Neural progenitor cell (in vitro differentiated cells): Measurements from ENCODE around the gene GJB2. TPM values are rescaled to one million over a fixed set of nuclear protein-coding genes. Genes with fewer than 3 reads are reported as not detected.
"Not testable (repeated sequence)": the region's sequence is repeated elsewhere in the genome, so short reads cannot be mapped to it uniquely, and the experiment has no call there.

ENCODE experiments used
- DNase-seq: peaks from one replicate; pipeline ENCODE4 v3.0.0-alpha.2; 2016; ENCODE audit warnings: low spot score
- H2AFZ ChIP-seq: fragments of 200-600 bp; sonication (generic); replicated peaks from 2 replicates; pipeline ENCODE4 v1.6.1; 2016; ENCODE audit warnings: antibody characterized with exemption
- H3F3A ChIP-seq: fragments of 200-600 bp; sonication (generic); 2 replicates; pipeline ENCODE4 v1.6.1; 2016; ENCODE audit warnings: antibody characterized with exemption, low read depth
- H3K27ac ChIP-seq: fragments of 200-600 bp; sonication (generic); 2 replicates; pipeline ENCODE4 v1.5.1; 2016; ENCODE audit warnings: mild to moderate bottlenecking
- H3K27me3 ChIP-seq: fragments of 200-600 bp; sonication (generic); 2 replicates; pipeline ENCODE4 v1.6.1; 2016; ENCODE audit warnings: mild to moderate bottlenecking, moderate library complexity
- H3K36me3 ChIP-seq: fragments of 200-600 bp; sonication (generic); 2 replicates; pipeline ENCODE4 v1.5.1; 2016
- H3K4me1 ChIP-seq: fragments of 200-600 bp; sonication (generic); 2 replicates; pipeline ENCODE4 v1.6.1; 2016; ENCODE audit warnings: mixed run types
- H3K4me2 ChIP-seq: fragments of 200-600 bp; sonication (generic); 2 replicates; pipeline ENCODE4 v1.6.1; 2016
- H3K4me3 ChIP-seq: fragments of 200-600 bp; sonication (generic); 2 replicates; pipeline ENCODE4 v1.5.1; 2016
- H3K79me2 ChIP-seq: fragments of 200-600 bp; sonication (generic); 2 replicates; pipeline ENCODE4 v1.6.1; 2016; ENCODE audit warnings: low read depth
- H3K9ac ChIP-seq: fragments of 200-600 bp; sonication (generic); 2 replicates; pipeline ENCODE4 v1.6.1; 2016
- H3K9me3 ChIP-seq: fragments of 200-600 bp; sonication (generic); 2 replicates; pipeline ENCODE4 v1.5.1; 2016; ENCODE audit warnings: low read depth
- H4K20me1 ChIP-seq: fragments of 200-600 bp; sonication (generic); 2 replicates; pipeline ENCODE4 v1.6.1; 2016; ENCODE audit warnings: low read depth
- H3K27ac Mint-ChIP-seq: 3 replicates; pipeline ENCODE4 v1.8.0; 2021; ENCODE audit warnings: mixed read lengths
- H3K27me3 Mint-ChIP-seq: 2 replicates; pipeline ENCODE4 v1.8.0; 2022; ENCODE audit warnings: low read depth, mild to moderate bottlenecking, inconsistent platforms, moderate library complexity, mixed read lengths; ENCODE audit not compliant: insufficient read depth
- H3K36me3 Mint-ChIP-seq: 3 replicates; pipeline ENCODE4 v1.8.0; 2021; ENCODE audit warnings: mixed read lengths
- H3K4me1 Mint-ChIP-seq: 3 replicates; pipeline ENCODE4 v1.8.0; 2021; ENCODE audit warnings: mixed read lengths
- H3K4me3 Mint-ChIP-seq: 3 replicates; pipeline ENCODE4 v1.8.0; 2021; ENCODE audit warnings: mild to moderate bottlenecking, moderate library complexity, mixed read lengths
- H3K9me3 Mint-ChIP-seq: 3 replicates; pipeline ENCODE4 v1.8.0; 2020; ENCODE audit warnings: mixed read lengths
- EZH2 ChIP-seq: fragments of 200-600 bp; sonication (generic); IDR thresholded peaks from 2 replicates; pipeline ENCODE4 v1.6.1; 2017; ENCODE audit warnings: antibody characterized with exemption, mild to moderate bottlenecking, moderate library complexity
- EZH2phosphoT487 ChIP-seq: fragments of 200-600 bp; sonication (generic); IDR thresholded peaks from 2 replicates; pipeline ENCODE4 v1.6.1; 2017; ENCODE audit warnings: antibody characterized with exemption
- total RNA-seq: library from RNA; depleted of rRNA; stranded (reverse); fragments of >200 nt; gene quantifications from 2 replicates; pipeline ENCODE4 v1.2.3, GENCODE V29; 2015; ENCODE audit warnings: low replicate concordance
- TF ChIP-seq, protein P1 (sequence below): fragments of 200-600 bp; sonication (generic); IDR thresholded peaks from 2 replicates; pipeline ENCODE4 v1.5.1; 2017; ENCODE audit warnings: antibody characterized with exemption, mild to moderate bottlenecking

GJB2 gene
- total RNA-seq, 1 donor from 2014 or later, result not detected

GRCh38 chr13:20159646-20160305 is 33.0 kb downstream of the GJB2 start:
- TF ChIP-seq EZH2, result peak; percentile 52
- TF ChIP-seq, protein P1, sequence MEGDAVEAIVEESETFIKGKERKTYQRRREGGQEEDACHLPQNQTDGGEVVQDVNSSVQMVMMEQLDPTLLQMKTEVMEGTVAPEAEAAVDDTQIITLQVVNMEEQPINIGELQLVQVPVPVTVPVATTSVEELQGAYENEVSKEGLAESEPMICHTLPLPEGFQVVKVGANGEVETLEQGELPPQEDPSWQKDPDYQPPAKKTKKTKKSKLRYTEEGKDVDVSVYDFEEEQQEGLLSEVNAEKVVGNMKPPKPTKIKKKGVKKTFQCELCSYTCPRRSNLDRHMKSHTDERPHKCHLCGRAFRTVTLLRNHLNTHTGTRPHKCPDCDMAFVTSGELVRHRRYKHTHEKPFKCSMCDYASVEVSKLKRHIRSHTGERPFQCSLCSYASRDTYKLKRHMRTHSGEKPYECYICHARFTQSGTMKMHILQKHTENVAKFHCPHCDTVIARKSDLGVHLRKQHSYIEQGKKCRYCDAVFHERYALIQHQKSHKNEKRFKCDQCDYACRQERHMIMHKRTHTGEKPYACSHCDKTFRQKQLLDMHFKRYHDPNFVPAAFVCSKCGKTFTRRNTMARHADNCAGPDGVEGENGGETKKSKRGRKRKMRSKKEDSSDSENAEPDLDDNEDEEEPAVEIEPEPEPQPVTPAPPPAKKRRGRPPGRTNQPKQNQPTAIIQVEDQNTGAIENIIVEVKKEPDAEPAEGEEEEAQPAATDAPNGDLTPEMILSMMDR, result no peak
- H3K4me3 ChIP-seq, result peak overlapping the region; percentile 61
- H3K79me2 ChIP-seq, result no peaks in the 10 kb centered on the region
- Mint-ChIP-seq H3K36me3 (no peaks in the 10 kb centered on the region), H3K9me3 (no peaks in the 10 kb centered on the region), H3K27ac (no peak overlapping the region), H3K4me3 (peak overlapping the region; percentile 87), H3K4me1 (peaks cover 12% of the 10 kb centered on the region), H3K27me3 (peaks cover 53% of the 10 kb centered on the region)
- H2AFZ ChIP-seq, result peak overlapping the region; percentile 90
- peaks cover 73% of the 10 kb centered on the region for H3K27me3 ChIP-seq
- peak overlapping the region; percentile 96 for H3K4me2 ChIP-seq
- H3K9me3 ChIP-seq, result no peaks in the 10 kb centered on the region
- DNase-seq, result peak; percentile 51
- no peaks in the 10 kb centered on the region for H3K36me3 ChIP-seq
- no peak overlapping the region for H3K9ac ChIP-seq
- H4K20me1 ChIP-seq, result peaks cover 5% of the 10 kb centered on the region
- peaks cover 18% of the 10 kb centered on the region for H3K4me1 ChIP-seq
- H3F3A ChIP-seq, result peaks cover 47% of the 10 kb centered on the region
- no peak overlapping the region for H3K27ac ChIP-seq

DNA sequence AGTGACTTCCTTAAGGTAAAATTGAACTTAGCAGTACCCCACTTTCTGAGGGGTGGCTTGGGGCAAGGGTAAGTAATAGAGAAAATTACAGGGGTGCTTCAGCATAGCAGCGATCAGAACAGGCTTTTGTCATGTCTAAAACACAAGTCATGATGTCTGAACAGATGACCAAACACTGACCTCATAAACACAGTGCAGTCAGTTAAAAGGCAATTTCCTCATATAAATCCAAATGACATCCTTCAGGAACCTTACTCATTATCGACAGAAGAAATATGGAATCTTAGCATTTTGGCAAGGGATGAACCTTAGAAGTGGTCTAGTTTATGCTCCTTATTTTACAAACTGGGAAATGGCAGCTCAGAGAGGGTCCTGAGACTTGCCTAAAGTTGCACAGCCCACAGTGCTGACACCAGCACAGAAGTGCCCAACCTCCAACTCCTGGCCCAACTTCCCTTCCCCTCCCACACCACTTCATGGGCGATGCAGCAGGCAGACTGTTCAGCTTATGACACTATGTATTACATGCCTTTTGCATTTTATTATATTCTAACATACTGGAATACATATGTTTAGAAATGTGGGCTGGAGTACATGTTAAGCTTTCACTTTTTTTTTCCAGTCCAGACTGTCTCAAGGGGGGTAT is 35.5 kb downstream of the GJB2 start:
- H3K27me3 ChIP-seq, result peaks cover 58% of the 10 kb centered on the region
- Mint-ChIP-seq H3K36me3 (no peaks in the 10 kb centered on the region), H3K27ac (no peak overlapping the region), H3K4me1 (peaks cover 12% of the 10 kb centered on the region), H3K9me3 (peaks cover 2% of the 10 kb centered on the region), H3K4me3 (no peak overlapping the region), H3K27me3 (peaks cover 39% of the 10 kb centered on the region)
- H3K36me3 ChIP-seq, result no peaks in the 10 kb centered on the region
- no peaks in the 10 kb centered on the region for H3K79me2 ChIP-seq
- H3K4me1 ChIP-seq, result peaks cover 18% of the 10 kb centered on the region
- no peak overlapping the region for H3K27ac ChIP-seq
- TF ChIP-seq EZH2 (no peak), EZH2phosphoT487 (no peak)
- TF ChIP-seq, protein P1, result no peak
- peaks cover 40% of the 10 kb centered on the region for H3F3A ChIP-seq
- no peak overlapping the region for H2AFZ ChIP-seq
- H4K20me1 ChIP-seq, result peaks cover 5% of the 10 kb centered on the region
- no peak overlapping the region for H3K9ac ChIP-seq
- H3K4me2 ChIP-seq, result no peak overlapping the region
- no peaks in the 10 kb centered on the region for H3K9me3 ChIP-seq
- H3K4me3 ChIP-seq, result no peak overlapping the region
- no peak for DNase-seq

DNA sequence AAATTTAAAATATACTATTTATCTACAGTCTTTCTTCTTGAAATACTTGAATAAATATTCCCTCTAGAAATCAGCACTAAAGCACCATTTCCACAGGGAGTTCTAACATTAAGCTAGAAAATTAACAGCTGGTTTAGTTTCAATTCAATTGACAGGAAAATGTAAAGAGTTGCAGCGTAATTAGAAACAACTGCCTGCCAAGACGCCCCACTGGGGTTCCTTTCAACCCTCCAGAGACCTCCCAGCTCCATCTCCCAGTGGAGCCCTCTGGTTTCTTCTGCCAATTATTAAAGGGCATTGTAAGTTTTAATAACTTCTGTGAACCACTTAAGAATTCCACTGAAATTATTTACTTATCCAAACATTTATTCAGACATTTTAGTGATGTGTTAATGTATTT is 36.0 kb downstream of the GJB2 start:
- no peak overlapping the region for H3K4me3 Mint-ChIP-seq
- Histone ChIP-seq H4K20me1 (peaks cover 5% of the 10 kb centered on the region), H2AFZ (no peak overlapping the region), H3K4me3 (no peak overlapping the region), H3K9ac (no peak overlapping the region), H3K4me1 (peaks cover 18% of the 10 kb centered on the region), H3K9me3 (no peaks in the 10 kb centered on the region), H3K4me2 (no peak overlapping the region), H3F3A (peaks cover 35% of the 10 kb centered on the region), H3K27me3 (peaks cover 52% of the 10 kb centered on the region), H3K27ac (no peak overlapping the region), H3K36me3 (no peaks in the 10 kb centered on the region), H3K79me2 (no peaks in the 10 kb centered on the region)
- no peak overlapping the region for H3K27ac Mint-ChIP-seq
- H3K9me3 Mint-ChIP-seq, result peaks cover 2% of the 10 kb centered on the region
- peaks cover 12% of the 10 kb centered on the region for H3K4me1 Mint-ChIP-seq
- DNase-seq, result peak; percentile 55
- H3K27me3 Mint-ChIP-seq, result peaks cover 34% of the 10 kb centered on the region
- TF ChIP-seq EZH2, result no peak
- no peak for TF ChIP-seq EZH2phosphoT487
- no peaks in the 10 kb centered on the region for H3K36me3 Mint-ChIP-seq

DNA sequence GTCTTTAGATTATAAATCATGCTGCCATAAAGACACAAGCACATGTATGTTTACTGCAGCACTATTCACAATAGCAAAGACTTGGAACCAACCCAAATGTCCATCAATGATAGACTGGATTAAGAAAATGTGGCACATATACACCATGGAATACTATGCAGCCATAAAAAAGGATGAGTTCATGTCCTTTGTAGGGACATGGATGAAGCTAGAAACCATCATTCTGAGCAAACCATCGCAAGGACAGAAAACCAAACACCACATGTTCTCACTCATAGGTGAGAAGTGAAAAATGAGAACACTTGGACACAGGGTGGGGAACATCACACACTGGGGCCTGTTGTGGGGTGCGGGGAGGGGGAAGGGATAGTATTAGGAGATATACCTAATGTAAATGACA is 39.4 kb downstream of the GJB2 start:
- H3K36me3 ChIP-seq, result not testable (repeated sequence)

More for the DNA sequence above, 39.4 kb downstream of the GJB2 start:
- not testable (repeated sequence) for H3K9me3 ChIP-seq, H3K4me2 ChIP-seq, H3K4me3 ChIP-seq, H2AFZ ChIP-seq, H4K20me1 ChIP-seq, H3K4me3 Mint-ChIP-seq, DNase-seq, H3K9me3 Mint-ChIP-seq, H3K36me3 Mint-ChIP-seq, H3K27ac ChIP-seq, H3K27ac Mint-ChIP-seq, H3K9ac ChIP-seq, H3K79me2 ChIP-seq
- H3K27me3 Mint-ChIP-seq, result peaks cover 27% of the 10 kb centered on the region
- H3K4me1 ChIP-seq, result peaks cover 18% of the 10 kb centered on the region
- H3K27me3 ChIP-seq, result peaks cover 18% of the 10 kb centered on the region
- H3K4me1 Mint-ChIP-seq, result peaks cover 11% of the 10 kb centered on the region
- peaks cover 20% of the 10 kb centered on the region for H3F3A ChIP-seq
